Calu3 (cell line): ENCODE measurements around the gene SLC2A1. TPM values are rescaled to one million over a fixed set of nuclear protein-coding genes. Genes with fewer than 3 reads are reported as not detected.

ENCODE experiments used
- BruUV-seq: library from RNA; stranded (reverse); fragments of 400-500 nt; replicated peaks from 2 replicates; lab custom pipeline; 2021; lab: Mats Ljungman, UMichigan
- CTCF ChIA-PET: fragments of 300-600 bp; sonication (Branson Sonifier 250); formaldehyde crosslinking; loops from one replicate; lab custom pipeline; 2022; ENCODE audit warnings: antibody characterized with exemption; lab: Charles Lee
- DNase-seq: peaks from one replicate; pipeline ENCODE4 v3.0.0; 2022
- H3K27ac Mint-ChIP-seq: one replicate; pipeline ENCODE4 v1.8.0; 2022; ENCODE audit warnings: mixed read lengths; ENCODE audit not compliant: unreplicated experiment
- H3K27me3 Mint-ChIP-seq: one replicate; pipeline ENCODE4 v1.8.0; 2022; ENCODE audit warnings: mixed read lengths; ENCODE audit not compliant: unreplicated experiment
- H3K36me3 Mint-ChIP-seq: one replicate; pipeline ENCODE4 v1.8.0; 2022; ENCODE audit warnings: mild to moderate bottlenecking, moderate library complexity, mixed read lengths; ENCODE audit not compliant: insufficient read depth, unreplicated experiment
- H3K4me1 Mint-ChIP-seq: one replicate; pipeline ENCODE4 v1.8.0; 2022; ENCODE audit warnings: mild to moderate bottlenecking, low read depth, mixed read lengths; ENCODE audit not compliant: unreplicated experiment
- H3K4me3 Mint-ChIP-seq: one replicate; pipeline ENCODE4 v1.8.0; 2022; ENCODE audit warnings: mild to moderate bottlenecking, low read depth, moderate library complexity, mixed read lengths; ENCODE audit not compliant: unreplicated experiment
- H3K9me3 Mint-ChIP-seq: one replicate; pipeline ENCODE4 v1.8.0; 2022; ENCODE audit warnings: low read depth, mixed read lengths; ENCODE audit not compliant: unreplicated experiment
- intact Hi-C: fragments of 100-400 bp; cut with micrococcal nuclease; formaldehyde crosslinking; loops from one replicate; pipeline ENCODE4 v1.10.0; 2022; ENCODE audit not compliant: unreplicated experiment
- total RNA-seq: library from RNA; stranded (reverse); gene quantifications from 2 replicates; pipeline ENCODE4 v1.2.3, GENCODE V29; 2022
- TF ChIP-seq, protein P1 (sequence below): fragments of 200-600 bp; IDR thresholded peaks from one replicate; pipeline ENCODE4 v1.8.0; 2022; ENCODE audit warnings: antibody characterized with exemption; ENCODE audit not compliant: unreplicated experiment

The SLC2A1 gene
- total RNA-seq, 1 experiment from 2014 or later, result 183 TPM

DNA sequence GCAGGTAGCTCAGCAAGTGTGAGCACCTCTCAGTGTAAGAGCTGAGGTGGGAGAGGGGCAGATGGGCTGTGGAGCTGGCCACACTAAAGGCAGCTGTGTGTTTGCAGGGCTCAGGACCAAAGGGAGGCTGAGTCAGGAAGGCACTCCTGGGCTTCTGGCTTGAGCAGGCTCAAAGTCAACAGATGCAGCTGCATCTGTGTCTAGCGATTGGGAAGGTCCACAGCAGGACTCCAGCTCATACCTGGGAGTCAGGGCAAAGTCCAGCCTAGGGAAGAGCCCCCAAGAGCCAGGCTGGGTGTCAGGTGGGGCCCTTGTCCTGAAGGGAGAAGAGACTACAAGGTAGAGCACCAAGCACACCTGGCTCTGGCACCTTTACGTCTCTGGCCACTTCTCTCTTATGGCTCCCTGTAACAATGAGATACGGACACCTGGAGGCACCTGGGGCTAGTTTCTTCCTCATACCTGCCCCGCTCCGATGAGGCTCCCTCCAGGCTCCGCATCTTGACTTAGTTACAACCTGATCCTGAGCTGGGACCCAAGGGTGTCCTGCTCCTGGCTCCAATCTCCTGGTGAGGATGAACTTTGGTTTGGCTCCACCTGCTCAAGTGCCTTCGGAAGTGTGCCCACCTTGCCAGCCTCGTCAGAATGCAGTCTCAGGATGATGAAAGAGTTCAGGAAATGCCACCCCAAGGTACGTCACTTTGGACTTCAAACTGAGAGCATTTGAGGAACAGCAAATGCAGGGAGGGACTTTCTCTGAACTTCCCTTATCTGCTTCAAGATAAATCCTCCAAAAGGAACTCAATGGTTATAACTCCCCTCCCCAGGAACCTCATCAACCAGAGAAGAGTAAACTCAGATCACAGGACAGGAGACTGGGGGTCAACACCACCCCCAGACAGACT, 21.5 kb upstream of the SLC2A1 start:
- TF ChIP-seq, protein P1, sequence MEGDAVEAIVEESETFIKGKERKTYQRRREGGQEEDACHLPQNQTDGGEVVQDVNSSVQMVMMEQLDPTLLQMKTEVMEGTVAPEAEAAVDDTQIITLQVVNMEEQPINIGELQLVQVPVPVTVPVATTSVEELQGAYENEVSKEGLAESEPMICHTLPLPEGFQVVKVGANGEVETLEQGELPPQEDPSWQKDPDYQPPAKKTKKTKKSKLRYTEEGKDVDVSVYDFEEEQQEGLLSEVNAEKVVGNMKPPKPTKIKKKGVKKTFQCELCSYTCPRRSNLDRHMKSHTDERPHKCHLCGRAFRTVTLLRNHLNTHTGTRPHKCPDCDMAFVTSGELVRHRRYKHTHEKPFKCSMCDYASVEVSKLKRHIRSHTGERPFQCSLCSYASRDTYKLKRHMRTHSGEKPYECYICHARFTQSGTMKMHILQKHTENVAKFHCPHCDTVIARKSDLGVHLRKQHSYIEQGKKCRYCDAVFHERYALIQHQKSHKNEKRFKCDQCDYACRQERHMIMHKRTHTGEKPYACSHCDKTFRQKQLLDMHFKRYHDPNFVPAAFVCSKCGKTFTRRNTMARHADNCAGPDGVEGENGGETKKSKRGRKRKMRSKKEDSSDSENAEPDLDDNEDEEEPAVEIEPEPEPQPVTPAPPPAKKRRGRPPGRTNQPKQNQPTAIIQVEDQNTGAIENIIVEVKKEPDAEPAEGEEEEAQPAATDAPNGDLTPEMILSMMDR, result no peak
- Mint-ChIP-seq H3K4me3 (peak overlapping the region; percentile 39), H3K27ac (peak overlapping the region; percentile 76), H3K4me1 (peaks cover 35% of the 10 kb centered on the region), H3K9me3 (no peaks in the 10 kb centered on the region), H3K27me3 (no peaks in the 10 kb centered on the region), H3K36me3 (peaks cover 14% of the 10 kb centered on the region)
- intact Hi-C loops, result no loop called here
- BruUV-seq, result TSS peak; percentile 92
- CTCF ChIA-PET, result interaction anchor here (0.7 kb wide), 1 partner anchor 16 kb away, joined by 7 read pairs; no protein-coding TSS in a partner anchor
- DNase-seq, result peak; percentile 45

DNA sequence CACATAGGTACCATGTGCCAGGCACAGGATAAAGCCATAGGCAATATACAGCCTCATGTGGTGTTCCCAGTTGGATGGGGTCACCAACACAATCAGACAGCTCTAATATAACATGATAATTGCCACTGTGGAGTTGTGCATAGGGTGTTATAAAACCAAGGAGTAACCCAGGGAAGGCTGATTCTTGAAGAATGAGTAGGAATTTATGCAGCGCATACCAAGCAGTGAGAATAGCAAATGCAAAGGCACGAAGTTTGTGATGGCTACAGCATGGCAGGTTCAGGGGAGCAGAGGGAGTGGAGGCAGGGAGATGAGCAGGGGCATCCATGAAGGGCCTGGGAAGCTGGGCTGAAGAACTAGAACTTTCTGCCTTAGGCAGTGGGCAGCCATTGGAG, 20.4 kb upstream of the SLC2A1 start:
- CTCF ChIA-PET, result interaction anchor here (0.6 to 1.2 kb wide), 2 partner anchors 51 to 59 kb away, joined by 3 to 4 read pairs; no protein-coding TSS in a partner anchor
- Mint-ChIP-seq H3K27ac (peak overlapping the region; percentile 76), H3K4me1 (peaks cover 41% of the 10 kb centered on the region), H3K4me3 (no peak overlapping the region), H3K27me3 (no peaks in the 10 kb centered on the region), H3K9me3 (no peaks in the 10 kb centered on the region), H3K36me3 (peaks cover 14% of the 10 kb centered on the region)
- no TSS peak for BruUV-seq
- no peak for DNase-seq
- intact Hi-C loops, result no loop called here
- TF ChIP-seq, protein P1, result no peak

DNA sequence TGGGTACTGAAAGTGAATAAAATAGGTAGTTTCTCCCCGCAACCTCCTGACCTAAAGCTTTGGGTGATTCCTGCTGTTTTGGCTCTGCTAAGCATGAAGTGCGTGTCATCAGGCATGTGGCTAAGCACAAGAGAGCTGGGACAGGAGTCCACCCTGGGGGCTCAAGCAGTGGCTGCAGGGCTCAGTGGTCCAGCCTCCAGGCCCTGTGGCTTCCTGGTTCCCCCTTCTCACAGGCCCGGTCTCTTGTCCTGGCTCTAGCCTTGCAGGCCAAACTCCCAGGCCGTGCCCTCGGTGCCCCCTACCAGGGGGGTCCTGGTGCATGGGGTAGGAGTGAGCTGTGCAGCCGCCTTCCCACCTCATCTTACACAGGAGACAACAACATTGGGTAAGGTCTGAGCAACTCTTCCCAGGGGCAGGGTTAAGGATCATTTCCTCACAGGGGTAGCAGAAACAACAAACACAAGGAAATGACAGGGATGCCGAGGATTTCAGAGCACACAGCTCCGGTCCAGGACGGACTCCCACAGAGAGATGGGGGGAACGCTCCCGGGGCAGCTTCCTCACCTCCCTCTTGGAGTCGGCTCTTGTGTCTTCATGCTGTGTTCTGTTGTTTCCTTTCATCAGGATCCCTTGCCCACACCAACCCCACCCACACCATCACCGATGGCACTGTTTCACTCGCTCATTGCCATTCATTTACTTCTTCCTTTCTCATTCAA, 19.8 kb upstream of the SLC2A1 start:
- TF ChIP-seq, protein P1, result no peak
- no TSS peak for BruUV-seq
- intact Hi-C loops, result no loop called here
- peaks cover 14% of the 10 kb centered on the region for H3K36me3 Mint-ChIP-seq
- H3K4me3 Mint-ChIP-seq, result no peak overlapping the region
- CTCF ChIA-PET, result interaction anchor here (0.6 to 1.2 kb wide), 2 partner anchors 52 to 58 kb away, joined by 3 to 4 read pairs; no protein-coding TSS in a partner anchor
- no peaks in the 10 kb centered on the region for H3K27me3 Mint-ChIP-seq
- peaks cover 42% of the 10 kb centered on the region for H3K4me1 Mint-ChIP-seq
- DNase-seq, result no peak
- H3K27ac Mint-ChIP-seq, result peak overlapping the region; percentile 76
- H3K9me3 Mint-ChIP-seq, result no peaks in the 10 kb centered on the region

DNA sequence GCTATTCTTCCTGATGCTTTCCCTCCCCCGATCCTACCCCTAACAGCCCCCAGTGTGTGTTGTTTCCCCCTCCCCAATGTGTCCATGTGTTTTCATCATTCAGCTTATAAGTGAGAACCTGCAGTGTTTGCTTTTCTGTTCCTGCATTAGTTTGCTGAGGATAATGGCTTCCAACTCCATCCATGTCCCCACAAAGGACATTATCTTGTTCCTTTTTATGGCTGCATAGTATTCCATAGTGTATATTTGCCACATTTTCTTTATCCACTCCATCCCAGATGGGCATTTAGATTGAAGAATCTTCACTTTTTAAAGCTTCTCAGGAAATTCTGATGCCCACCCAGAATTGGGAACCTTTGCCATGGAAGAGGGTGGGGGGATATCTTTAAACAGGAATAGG, 19.0 kb upstream of the SLC2A1 start:
- no peak for DNase-seq
- CTCF ChIA-PET, result no interaction called here
- H3K4me1 Mint-ChIP-seq, result peaks cover 50% of the 10 kb centered on the region
- H3K36me3 Mint-ChIP-seq, result peaks cover 14% of the 10 kb centered on the region
- TF ChIP-seq, protein P1, result no peak
- BruUV-seq, result no TSS peak
- H3K27ac Mint-ChIP-seq, result no peak overlapping the region
- intact Hi-C loops, result no loop called here
- no peaks in the 10 kb centered on the region for H3K27me3 Mint-ChIP-seq
- H3K4me3 Mint-ChIP-seq, result no peak overlapping the region
- H3K9me3 Mint-ChIP-seq, result no peaks in the 10 kb centered on the region
